SU-DHL-6 (cell line): ENCODE data around the gene STK39.

Experiments
- H2AFZ ChIP-seq: fragments of 200-600 bp; sonication (generic); 2 replicates; pipeline ENCODE4 v1.6.1; 2014; ENCODE audit warnings: low read depth, mild to moderate bottlenecking, moderate library complexity, mixed read lengths, antibody characterized with exemption, low read length; ENCODE audit not compliant: severe bottlenecking
- H3F3A ChIP-seq: fragments of 200-600 bp; shearing (Covaris generic); 2 replicates; pipeline ENCODE4 v1.6.0; 2016; ENCODE audit warnings: antibody characterized with exemption, mild to moderate bottlenecking; ENCODE audit not compliant: insufficient read depth
- H3K27ac ChIP-seq: fragments of 200-600 bp; sonication (generic); 2 replicates; pipeline ENCODE4 v1.5.1; 2016; ENCODE audit warnings: low read depth, mild to moderate bottlenecking, low read length, moderate library complexity, mixed read lengths
- H3K27me3 ChIP-seq: fragments of 200-600 bp; sonication (generic), shearing (Covaris generic); 2 replicates; pipeline ENCODE4 v1.6.0; 2014; ENCODE audit warnings: mild to moderate bottlenecking, low read length
- H3K36me3 ChIP-seq: fragments of 200-600 bp; sonication (generic); 2 replicates; pipeline ENCODE4 v1.6.1; 2014; ENCODE audit warnings: mild to moderate bottlenecking, low read length, mixed read lengths
- H3K4me2 ChIP-seq: fragments of 300-600, 200-600 bp; shearing (Covaris generic), sonication (generic); 2 replicates; pipeline ENCODE4 v1.6.0; 2014; ENCODE audit warnings: low read length, low read depth, mild to moderate bottlenecking; ENCODE audit not compliant: poor library complexity, severe bottlenecking
- H3K4me3 ChIP-seq: fragments of 200-600 bp; sonication (generic); 2 replicates; pipeline ENCODE4 v1.5.1; 2014; ENCODE audit warnings: antibody characterized with exemption, low read length, mild to moderate bottlenecking, mixed read lengths; ENCODE audit not compliant: insufficient read depth, poor library complexity, severe bottlenecking
- H3K79me2 ChIP-seq: fragments of 200-600 bp; sonication (generic); 2 replicates; pipeline ENCODE4 v1.6.1; 2014; ENCODE audit warnings: mild to moderate bottlenecking, low read length, moderate library complexity; ENCODE audit not compliant: insufficient read depth
- H3K9ac ChIP-seq: fragments of 200-600 bp; sonication (generic); 2 replicates; pipeline ENCODE4 v1.7.0; 2014; ENCODE audit warnings: mild to moderate bottlenecking, low read length
- H3K9me2 ChIP-seq: fragments of 200-600 bp; sonication (generic); replicated peaks from 2 replicates; pipeline ENCODE4 v1.6.1; 2014; ENCODE audit warnings: low read length; ENCODE audit not compliant: insufficient read depth
- H3K9me3 ChIP-seq: fragments of 200-600 bp; sonication (generic); 2 replicates; pipeline ENCODE4 v1.6.1; 2014; ENCODE audit warnings: low read length, mixed read lengths; ENCODE audit not compliant: insufficient read depth
- H4K20me1 ChIP-seq: fragments of 200-600 bp; sonication (generic); 2 replicates; pipeline ENCODE4 v1.6.1; 2014; ENCODE audit warnings: low read depth, mild to moderate bottlenecking, antibody characterized with exemption, low read length, moderate library complexity, mixed read lengths
- EZH2phosphoT487 ChIP-seq: fragments of 200-600 bp; sonication (generic), shearing (Covaris generic); conservative IDR thresholded peaks from 2 replicates; pipeline ENCODE4 v1.6.1; 2018; ENCODE audit warnings: mild to moderate bottlenecking, antibody characterized with exemption, low read length, moderate library complexity, mixed read lengths
- TF ChIP-seq, protein P1 (sequence below): fragments of 200-600 bp; sonication (generic); IDR thresholded peaks from one replicate; pipeline ENCODE4 v1.5.1; 2017; ENCODE audit warnings: antibody characterized with exemption, mild to moderate bottlenecking, low read length, moderate library complexity; ENCODE audit not compliant: insufficient read depth, poor library complexity, severe bottlenecking

STK39 gene

DNA sequence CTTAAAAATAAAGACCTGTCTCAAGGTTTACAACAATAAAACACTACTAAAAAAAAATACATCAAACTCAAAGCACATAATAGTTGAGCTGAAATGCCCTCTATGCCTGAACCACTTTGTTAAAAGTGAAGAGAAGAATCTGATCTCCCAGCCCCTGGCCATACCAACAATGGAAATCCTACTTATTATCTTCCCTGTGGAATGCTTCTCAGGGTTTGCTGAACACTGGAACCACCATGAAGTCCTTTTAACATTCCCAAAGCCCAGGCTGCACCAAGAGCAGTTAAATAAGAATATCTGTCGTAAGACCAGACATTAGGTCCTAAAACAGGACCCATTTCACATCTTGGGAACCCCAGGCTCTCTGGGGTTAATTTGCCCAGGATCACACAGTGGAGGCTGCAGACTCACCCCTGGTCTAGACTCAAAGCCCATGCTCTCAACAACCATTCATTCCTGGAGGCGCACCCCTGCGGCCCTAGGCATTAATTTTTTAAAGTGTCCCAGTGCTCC lies 285.8 kb downstream of the STK39 start:
- Histone ChIP-seq H4K20me1 (no peaks in the 10 kb centered on the region), H3F3A (no peaks in the 10 kb centered on the region), H3K27me3 (no peaks in the 10 kb centered on the region), H3K9me3 (no peaks in the 10 kb centered on the region), H3K79me2 (no peaks in the 10 kb centered on the region), H3K9me2 (no peaks in the 10 kb centered on the region), H3K4me2 (no peak overlapping the region), H2AFZ (no peak overlapping the region), H3K27ac (no peak overlapping the region), H3K4me3 (no peak overlapping the region), H3K9ac (no peak overlapping the region), H3K36me3 (no peaks in the 10 kb centered on the region)
- TF ChIP-seq EZH2phosphoT487: no peak
- TF ChIP-seq, protein P1, sequence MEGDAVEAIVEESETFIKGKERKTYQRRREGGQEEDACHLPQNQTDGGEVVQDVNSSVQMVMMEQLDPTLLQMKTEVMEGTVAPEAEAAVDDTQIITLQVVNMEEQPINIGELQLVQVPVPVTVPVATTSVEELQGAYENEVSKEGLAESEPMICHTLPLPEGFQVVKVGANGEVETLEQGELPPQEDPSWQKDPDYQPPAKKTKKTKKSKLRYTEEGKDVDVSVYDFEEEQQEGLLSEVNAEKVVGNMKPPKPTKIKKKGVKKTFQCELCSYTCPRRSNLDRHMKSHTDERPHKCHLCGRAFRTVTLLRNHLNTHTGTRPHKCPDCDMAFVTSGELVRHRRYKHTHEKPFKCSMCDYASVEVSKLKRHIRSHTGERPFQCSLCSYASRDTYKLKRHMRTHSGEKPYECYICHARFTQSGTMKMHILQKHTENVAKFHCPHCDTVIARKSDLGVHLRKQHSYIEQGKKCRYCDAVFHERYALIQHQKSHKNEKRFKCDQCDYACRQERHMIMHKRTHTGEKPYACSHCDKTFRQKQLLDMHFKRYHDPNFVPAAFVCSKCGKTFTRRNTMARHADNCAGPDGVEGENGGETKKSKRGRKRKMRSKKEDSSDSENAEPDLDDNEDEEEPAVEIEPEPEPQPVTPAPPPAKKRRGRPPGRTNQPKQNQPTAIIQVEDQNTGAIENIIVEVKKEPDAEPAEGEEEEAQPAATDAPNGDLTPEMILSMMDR: no peak

DNA sequence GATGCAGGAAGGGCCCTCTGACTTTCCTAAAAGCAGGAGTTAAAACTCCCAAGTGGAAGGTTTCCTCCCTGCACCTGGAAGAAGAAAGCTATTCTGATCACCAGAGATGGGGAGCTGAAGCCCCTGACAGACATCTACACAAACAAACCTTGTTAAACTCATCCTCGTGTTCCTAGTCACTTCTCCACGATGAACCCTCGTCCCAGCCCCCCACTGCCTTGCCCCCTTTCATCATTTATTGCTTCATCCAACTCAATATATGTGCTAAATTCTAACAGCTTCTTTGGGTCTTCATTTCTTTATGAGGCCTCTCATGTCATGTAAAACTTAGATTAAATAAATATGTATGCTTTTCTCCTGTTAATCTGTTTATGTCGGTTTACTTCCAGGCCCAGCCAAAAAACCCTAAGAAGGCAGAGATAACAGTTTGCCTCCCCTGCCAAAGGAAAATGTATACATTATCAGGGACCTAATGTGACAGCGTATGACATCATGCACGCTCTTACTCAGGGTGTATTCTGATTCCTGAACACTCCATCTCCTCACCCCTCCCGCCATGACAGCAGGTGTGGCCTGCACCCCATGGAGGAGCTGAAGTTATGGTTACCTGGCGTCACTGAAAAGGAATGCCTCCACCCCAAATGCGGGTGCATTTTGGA lies 287.2 kb downstream of the STK39 start:
- H3K79me2 ChIP-seq: no peaks in the 10 kb centered on the region
- no peak overlapping the region for H3K4me2 ChIP-seq
- no peak overlapping the region for H3K27ac ChIP-seq
- H3K36me3 ChIP-seq: no peaks in the 10 kb centered on the region
- H2AFZ ChIP-seq: no peak overlapping the region
- H3K4me3 ChIP-seq: no peak overlapping the region
- no peak overlapping the region for H3K9ac ChIP-seq
- H3F3A ChIP-seq: no peaks in the 10 kb centered on the region
- no peaks in the 10 kb centered on the region for H3K27me3 ChIP-seq
- no peaks in the 10 kb centered on the region for H3K9me2 ChIP-seq
- H4K20me1 ChIP-seq: no peaks in the 10 kb centered on the region
- no peak for TF ChIP-seq EZH2phosphoT487
- TF ChIP-seq, protein P1: no peak
- H3K9me3 ChIP-seq: no peaks in the 10 kb centered on the region

DNA sequence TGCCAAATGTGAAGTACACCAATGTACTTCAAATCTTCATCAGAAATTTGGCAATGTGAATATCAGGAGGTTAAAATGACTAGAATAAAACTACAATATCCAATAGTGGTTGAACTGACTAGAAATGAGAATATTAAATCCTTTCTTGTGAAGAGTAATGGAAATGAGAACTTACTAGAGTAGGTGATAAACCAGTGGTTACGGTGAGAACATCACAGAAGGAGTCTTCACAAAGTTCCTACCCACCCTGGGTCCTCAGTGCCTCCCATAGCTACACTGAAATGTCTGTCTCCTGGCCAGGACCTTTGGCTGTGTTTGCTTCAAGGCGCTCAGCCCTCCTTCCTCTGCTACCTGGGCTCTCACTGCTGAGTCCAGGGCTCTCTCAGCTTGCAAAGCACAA lies 289.7 kb downstream of the STK39 start:
- H3K9ac ChIP-seq: no peak overlapping the region
- no peaks in the 10 kb centered on the region for H3K9me3 ChIP-seq
- H2AFZ ChIP-seq: no peak overlapping the region
- no peaks in the 10 kb centered on the region for H3K79me2 ChIP-seq
- H3K27ac ChIP-seq: no peak overlapping the region
- TF ChIP-seq EZH2phosphoT487: no peak
- TF ChIP-seq, protein P1: no peak
- no peaks in the 10 kb centered on the region for H3F3A ChIP-seq
- no peak overlapping the region for H3K4me2 ChIP-seq
- H4K20me1 ChIP-seq: no peaks in the 10 kb centered on the region
- no peaks in the 10 kb centered on the region for H3K9me2 ChIP-seq
- no peaks in the 10 kb centered on the region for H3K36me3 ChIP-seq
- no peak overlapping the region for H3K4me3 ChIP-seq
- no peaks in the 10 kb centered on the region for H3K27me3 ChIP-seq
